CD4-positive, alpha-beta T cell (primary cell): Measurements from ENCODE around the gene HOXA11. TPM values are rescaled to one million over a fixed set of nuclear protein-coding genes. Genes with fewer than 3 reads are reported as not detected.
A peak's percentile ranks its signal among the peaks of the same experiment; 100 is the strongest.

ENCODE experiments used
- ATAC-seq: fragments of 200-7000 bp; cut with Tn5 transposase; one replicate; pipeline ENCODE4 v1.10.0; 2022; ENCODE audit warnings: mild to moderate bottlenecking; ENCODE audit not compliant: poor library complexity
- CTCF ChIA-PET: fragments of 350-600 bp; sonication (Branson Sonifier 250); formaldehyde crosslinking; loops from one replicate; lab custom pipeline; 2021; ENCODE audit warnings: antibody characterized with exemption, inconsistent platforms; lab: Charles Lee
- POLR2A ChIA-PET: fragments of 350-600 bp; sonication (Branson Sonifier 250); formaldehyde crosslinking; loops from one replicate; lab custom pipeline; 2021; ENCODE audit warnings: antibody characterized with exemption, inconsistent platforms; lab: Charles Lee
- DNase-seq, 14 experiments: peaks; one replicate each; pipeline ENCODE4 v3.0.0-alpha.2; 2013 to 2020; ENCODE audit warnings: mixed read lengths in 2 of 14
- H3K27ac ChIP-seq, 2 donors: one replicate each; pipeline versions ENCODE4 v1.5.1 to v1.7.0; 2013; ENCODE audit warnings: low read length in 2 of 2, low read depth in 1 of 2, mild to moderate bottlenecking in 1 of 2
- H3K27me3 ChIP-seq, 2 experiments: 1 replicate in 1 of 2; 2 replicates in 1 of 2; pipeline versions ENCODE4 v1.6.1 to v1.7.0; 2013; ENCODE audit warnings: low read length in 2 of 2, control low read depth in 1 of 2, mild to moderate bottlenecking in 1 of 2, moderate library complexity in 1 of 2; ENCODE audit not compliant: insufficient read depth in 2 of 2, control insufficient read depth in 1 of 2
- H3K36me3 ChIP-seq: one replicate; pipeline ENCODE4 v1.6.1; 2013; ENCODE audit warnings: low read length, control low read depth; ENCODE audit not compliant: insufficient read depth
- H3K4me1 ChIP-seq: one replicate; pipeline ENCODE4 v1.6.1; 2013; ENCODE audit warnings: low read length, control low read depth; ENCODE audit not compliant: insufficient read depth
- H3K4me3 ChIP-seq: one replicate; pipeline ENCODE4 v1.5.1; 2013; ENCODE audit warnings: mild to moderate bottlenecking, low read length, moderate library complexity
- H3K9me3 ChIP-seq, 2 experiments: 1 replicate in 1 of 2; 2 replicates in 1 of 2; pipeline versions ENCODE4 v1.6.1 to v1.7.0; 2013; ENCODE audit warnings: low read length in 2 of 2, mild to moderate bottlenecking in 2 of 2, control low read depth in 1 of 2, moderate library complexity in 1 of 2; ENCODE audit not compliant: control insufficient read depth in 1 of 2, insufficient read depth in 1 of 2
- H3K27ac Mint-ChIP-seq: one replicate; pipeline ENCODE4 v1.8.0; 2020; ENCODE audit warnings: mixed read lengths
- H3K27me3 Mint-ChIP-seq: one replicate; pipeline ENCODE4 v1.8.0; 2021; ENCODE audit warnings: mixed read lengths
- H3K36me3 Mint-ChIP-seq: one replicate; pipeline ENCODE4 v1.8.0; 2021; ENCODE audit warnings: low read depth, mixed read lengths
- H3K4me1 Mint-ChIP-seq: one replicate; pipeline ENCODE4 v1.8.0; 2021; ENCODE audit warnings: low read depth, mixed read lengths
- H3K4me3 Mint-ChIP-seq: one replicate; pipeline ENCODE4 v1.8.0; 2020; ENCODE audit warnings: mild to moderate bottlenecking, mixed read lengths
- H3K9me3 Mint-ChIP-seq: one replicate; pipeline ENCODE4 v1.8.0; 2020; ENCODE audit warnings: mixed read lengths
- intact Hi-C, 2 experiments: fragments of 100-400 bp; cut with DNase I in 1 of 2; cut with micrococcal nuclease in 1 of 2; formaldehyde crosslinking; loops; one replicate each; pipeline versions ENCODE4 v1.15.1 to v1.9.0; 2023 to 2025; cut with DNase I, micrococcal nuclease
- total RNA-seq, 174 experiments: library from RNA in 2 of 174; stranded (reverse) in 2 of 174; gene quantifications; one replicate each; pipeline ENCODE4 v1.2.3 and lab custom pipeline; 2021 to 2026
- TF ChIP-seq, protein P1 (sequence below): fragments of 200-600 bp; IDR thresholded peaks from one replicate; pipeline ENCODE4 v1.8.0; 2022; ENCODE audit warnings: antibody characterized with exemption, mild to moderate bottlenecking

Gene HOXA11
- total RNA-seq, 2 experiments from 2014 or later: not detected

DNA sequence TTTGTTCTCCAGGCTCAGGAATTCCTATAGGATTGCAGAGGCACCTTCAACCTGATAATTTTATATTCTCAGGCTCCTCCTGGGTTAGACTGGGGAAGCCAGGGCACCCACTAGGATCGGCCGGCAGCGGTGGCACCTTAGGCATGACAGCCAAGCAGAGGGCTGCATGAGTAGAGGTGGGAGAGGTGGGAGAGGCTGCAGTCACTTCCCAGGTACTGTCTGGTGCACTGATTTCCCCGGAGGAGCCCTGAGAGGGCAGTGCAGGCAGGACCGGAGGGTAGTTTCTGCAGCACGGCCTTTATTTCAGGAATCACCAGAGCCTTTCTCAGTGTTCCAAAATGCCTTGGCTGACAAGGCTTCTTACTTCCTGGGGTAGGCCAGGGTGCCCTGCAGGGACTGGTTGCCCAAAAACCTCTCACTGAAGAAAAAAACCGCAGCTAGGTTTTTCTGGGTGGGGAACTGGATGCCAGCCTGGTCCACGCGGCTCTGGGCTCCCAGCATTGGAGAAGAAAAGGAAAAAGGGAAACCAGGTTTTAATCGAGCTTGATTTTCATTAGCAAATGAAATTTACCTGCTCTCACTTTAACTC lies 18.4 kb upstream of the HOXA11 start:
- Mint-ChIP-seq H3K4me3 (no peak overlapping the region), H3K4me1 (peaks cover 46% of the 10 kb centered on the region)
- POLR2A ChIA-PET: interaction anchor here (0.8 to 1.2 kb wide), 2 partner anchors 17 to 36 kb away, joined by 3 to 4 read pairs; no protein-coding TSS in a partner anchor

GRCh38 chr7:27202862-27203134 lies 17.8 kb upstream of the HOXA11 start:
- ChIA-PET CTCF (no interaction called here), POLR2A (interaction anchor here (0.8 to 1.2 kb wide), 2 partner anchors 16 to 35 kb away, joined by 3 to 4 read pairs; no protein-coding TSS in a partner anchor)
- peaks cover 84 to 91% of the 10 kb centered on the region in 2 experiments for H3K27me3 ChIP-seq
- peaks cover 88% of the 10 kb centered on the region for H3K27me3 Mint-ChIP-seq
- H3K27ac ChIP-seq: no peak overlapping the region
- ATAC-seq: no peak
- DNase-seq: no peak
- no peak overlapping the region for H3K27ac Mint-ChIP-seq
- H3K9me3 Mint-ChIP-seq: no peaks in the 10 kb centered on the region
- TF ChIP-seq, protein P1, sequence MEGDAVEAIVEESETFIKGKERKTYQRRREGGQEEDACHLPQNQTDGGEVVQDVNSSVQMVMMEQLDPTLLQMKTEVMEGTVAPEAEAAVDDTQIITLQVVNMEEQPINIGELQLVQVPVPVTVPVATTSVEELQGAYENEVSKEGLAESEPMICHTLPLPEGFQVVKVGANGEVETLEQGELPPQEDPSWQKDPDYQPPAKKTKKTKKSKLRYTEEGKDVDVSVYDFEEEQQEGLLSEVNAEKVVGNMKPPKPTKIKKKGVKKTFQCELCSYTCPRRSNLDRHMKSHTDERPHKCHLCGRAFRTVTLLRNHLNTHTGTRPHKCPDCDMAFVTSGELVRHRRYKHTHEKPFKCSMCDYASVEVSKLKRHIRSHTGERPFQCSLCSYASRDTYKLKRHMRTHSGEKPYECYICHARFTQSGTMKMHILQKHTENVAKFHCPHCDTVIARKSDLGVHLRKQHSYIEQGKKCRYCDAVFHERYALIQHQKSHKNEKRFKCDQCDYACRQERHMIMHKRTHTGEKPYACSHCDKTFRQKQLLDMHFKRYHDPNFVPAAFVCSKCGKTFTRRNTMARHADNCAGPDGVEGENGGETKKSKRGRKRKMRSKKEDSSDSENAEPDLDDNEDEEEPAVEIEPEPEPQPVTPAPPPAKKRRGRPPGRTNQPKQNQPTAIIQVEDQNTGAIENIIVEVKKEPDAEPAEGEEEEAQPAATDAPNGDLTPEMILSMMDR: no peak
- H3K9me3 ChIP-seq: peaks cover 0 to 42% of the 10 kb centered on the region in 2 experiments
- peak overlapping the region; percentile 9 for H3K4me3 Mint-ChIP-seq
- H3K4me1 ChIP-seq: peaks cover 57% of the 10 kb centered on the region
- H3K36me3 ChIP-seq: no peaks in the 10 kb centered on the region
- intact Hi-C loops: no loop called here
- no peak overlapping the region for H3K4me3 ChIP-seq
- H3K36me3 Mint-ChIP-seq: no peaks in the 10 kb centered on the region
- H3K4me1 Mint-ChIP-seq: peaks cover 53% of the 10 kb centered on the region

More for the DNA sequence above, 18.4 kb upstream of the HOXA11 start:
- peaks cover 84 to 91% of the 10 kb centered on the region in 2 experiments for H3K27me3 ChIP-seq
- peaks cover 52% of the 10 kb centered on the region for H3K4me1 ChIP-seq
- no peak for DNase-seq
- H3K36me3 ChIP-seq: no peaks in the 10 kb centered on the region
- Mint-ChIP-seq H3K36me3 (no peaks in the 10 kb centered on the region), H3K27ac (no peak overlapping the region), H3K9me3 (no peaks in the 10 kb centered on the region), H3K27me3 (peaks cover 88% of the 10 kb centered on the region)
- H3K27ac ChIP-seq: no peak overlapping the region
- intact Hi-C loops: no loop called here
- H3K9me3 ChIP-seq: peaks cover 0 to 38% of the 10 kb centered on the region in 2 experiments
- ATAC-seq: no peak
- no peak overlapping the region for H3K4me3 ChIP-seq
- TF ChIP-seq, protein P1: no peak
- CTCF ChIA-PET: no interaction called here

DNA sequence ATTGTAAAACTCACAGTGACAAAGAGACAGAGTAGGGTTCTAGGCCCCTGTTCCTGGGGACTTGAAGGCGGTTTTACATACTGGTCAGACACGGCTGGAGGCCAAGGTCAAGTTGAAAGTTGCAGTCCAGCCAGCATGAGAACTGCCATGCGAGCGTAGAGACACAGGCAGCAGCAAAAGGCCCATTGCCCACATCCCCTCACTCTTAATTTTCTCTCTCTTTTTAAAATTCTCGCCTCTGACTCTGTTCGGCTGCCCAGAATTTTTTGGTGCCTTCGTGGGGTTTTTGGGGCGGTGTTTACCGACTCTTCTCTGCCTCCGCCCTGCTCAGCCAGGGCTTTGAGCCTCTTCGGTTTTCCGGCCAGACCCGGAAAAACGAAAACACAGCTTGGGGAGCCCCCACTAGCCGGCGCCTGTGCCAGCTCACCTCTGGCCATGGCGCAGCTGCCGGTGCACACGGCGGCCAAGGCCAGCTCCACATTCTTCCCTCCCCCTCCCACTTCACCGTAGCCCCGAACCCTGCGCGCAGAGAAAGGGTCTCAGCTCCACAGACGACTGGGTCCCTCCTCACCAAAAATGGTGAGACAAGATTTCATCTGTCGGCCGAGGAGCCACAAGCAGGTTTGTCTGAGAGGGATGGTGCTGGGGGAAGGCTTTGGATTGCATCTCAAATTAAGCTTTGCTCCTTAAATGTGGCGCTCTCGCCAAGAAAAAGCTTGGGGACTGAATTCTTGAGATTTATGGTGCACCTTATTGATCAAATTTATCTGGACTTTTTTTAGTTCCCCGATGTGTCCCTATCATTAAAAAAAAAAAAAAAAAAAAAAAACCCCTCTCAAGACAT lies 17.2 kb upstream of the HOXA11 start:
- TF ChIP-seq, protein P1: no peak
- intact Hi-C loops: no loop called here
- peaks cover 88% of the 10 kb centered on the region for H3K27me3 Mint-ChIP-seq
- no peak for DNase-seq
- no peaks in the 10 kb centered on the region for H3K9me3 Mint-ChIP-seq
- H3K27me3 ChIP-seq: peaks cover 85 to 91% of the 10 kb centered on the region in 2 experiments
- H3K36me3 ChIP-seq: no peaks in the 10 kb centered on the region
- peaks cover 0 to 42% of the 10 kb centered on the region in 2 experiments for H3K9me3 ChIP-seq
- no peak for ATAC-seq
- H3K4me3 ChIP-seq: no peak overlapping the region
- no peak overlapping the region for H3K27ac ChIP-seq
- no peak overlapping the region for H3K27ac Mint-ChIP-seq
- ChIA-PET CTCF (interaction anchor here (0.5 kb wide), 1 partner anchor 230 kb away, joined by 3 read pairs; no protein-coding TSS in a partner anchor), POLR2A (interaction anchor here (0.8 to 1.2 kb wide), 2 partner anchors 16 to 35 kb away, joined by 3 to 4 read pairs; no protein-coding TSS in a partner anchor)
- H3K4me1 Mint-ChIP-seq: peaks cover 56% of the 10 kb centered on the region
- no peak overlapping the region for H3K4me3 Mint-ChIP-seq
- H3K4me1 ChIP-seq: peaks cover 57% of the 10 kb centered on the region
- H3K36me3 Mint-ChIP-seq: no peaks in the 10 kb centered on the region
